ENCODE measurements around the gene NRP2.

NRP2 gene

GRCh38 chr2:205689820-205690219 lies 7.5 kb downstream of the NRP2 start:
- in situ Hi-C loops (cut with HindIII; ENCODE audit: low sequenced_read_pairs) = no loop called here
- DNase-seq (ENCODE audit: low read depth) = no peak
- TF ChIP-seq CTCF (IDR thresholded peaks at IDR 0.05; ENCODE audit: low read depth, low read length, missing control alignments) = no peak
- H3K4me3 ChIP-seq (ENCODE audit: low read depth, low read length) = no peak overlapping the region

GRCh38 chr2:205692104-205692503 lies 9.8 kb downstream of the NRP2 start:
- H3K4me3 ChIP-seq (ENCODE audit: low read depth, low read length) = no peak overlapping the region
- no peak for DNase-seq (ENCODE audit: low read depth)
- TF ChIP-seq CTCF (IDR thresholded peaks at IDR 0.05; ENCODE audit: low read depth, low read length, missing control alignments) = no peak
- in situ Hi-C loops (cut with HindIII; ENCODE audit: low sequenced_read_pairs) = no loop called here

GRCh38 chr2:205694256-205694655 lies 12.0 kb downstream of the NRP2 start:
- DNase-seq (ENCODE audit: low read depth) = no peak
- no peak overlapping the region for H3K4me3 ChIP-seq (ENCODE audit: low read depth, low read length)
- no peak for TF ChIP-seq CTCF (IDR thresholded peaks at IDR 0.05; ENCODE audit: low read depth, low read length, missing control alignments)
- in situ Hi-C loops (cut with HindIII; ENCODE audit: low sequenced_read_pairs) = no loop called here

- in situ Hi-C loops (cut with HindIII; ENCODE audit: low sequenced_read_pairs) = no loop called here
- H3K4me3 ChIP-seq (ENCODE audit: low read depth, low read length) = no peak overlapping the region
- no peak for TF ChIP-seq CTCF (IDR thresholded peaks at IDR 0.05; ENCODE audit: low read depth, low read length, missing control alignments)
- peak; percentile 74 for DNase-seq (ENCODE audit: low read depth)
Observed at GRCh38 chr2:205695460-205695991, 13.2 kb downstream of the NRP2 start.

- H3K4me3 ChIP-seq (ENCODE audit: low read depth, low read length) = no peak overlapping the region
- DNase-seq (ENCODE audit: low read depth) = no peak
- TF ChIP-seq CTCF (IDR thresholded peaks at IDR 0.05; ENCODE audit: low read depth, low read length, missing control alignments) = peak; percentile 36
- in situ Hi-C loops (cut with HindIII; ENCODE audit: low sequenced_read_pairs) = no loop called here
Observed at GRCh38 chr2:205696331-205696926, 14.1 kb downstream of the NRP2 start.

- DNase-seq (ENCODE audit: low read depth) = no peak
- H3K4me3 ChIP-seq (ENCODE audit: low read depth, low read length) = no peak overlapping the region
- in situ Hi-C loops (cut with HindIII; ENCODE audit: low sequenced_read_pairs) = no loop called here
- TF ChIP-seq CTCF (IDR thresholded peaks at IDR 0.05; ENCODE audit: low read depth, low read length, missing control alignments) = no peak
Observed at GRCh38 chr2:205696927-205697441, 14.7 kb downstream of the NRP2 start.
